HepG2 (cell line): ENCODE measurements around the gene FAF1. TPM values are rescaled to one million over a fixed set of nuclear protein-coding genes. Genes with fewer than 3 reads are reported as not detected.

ENCODE experiments used
- ETV6 ChIP-seq: sonication (generic); formaldehyde crosslinking; conservative IDR thresholded peaks from 2 replicates; pipeline ENCODE4 v1.4.0; 2020; ENCODE audit warnings: missing genetic modification reagents
- GMEB2 ChIP-seq: IDR thresholded peaks from 2 replicates; pipeline ENCODE4 v1.6.1; 2016; ENCODE audit warnings: missing biosample characterization, missing genetic modification reagents, low read depth
- KDM6A ChIP-seq: IDR thresholded peaks from 2 replicates; pipeline ENCODE4 v1.6.1; 2016; ENCODE audit warnings: low read depth
- KLF16 ChIP-seq, 2 experiments: sonication (generic) in 1 of 2; formaldehyde crosslinking in 1 of 2; IDR thresholded peaks; 2 replicates each; pipeline versions ENCODE4 v1.6.1 to v1.8.0; 2016 to 2023; ENCODE audit warnings: missing genetic modification reagents in 2 of 2, missing compliant biosample characterization in 1 of 2
- NRL ChIP-seq: sonication (generic); formaldehyde crosslinking; IDR thresholded peaks from 2 replicates; pipeline ENCODE4 v1.5.0; 2020; ENCODE audit warnings: missing genetic modification reagents, mild to moderate bottlenecking, moderate library complexity, borderline replicate concordance
- ZBTB20 ChIP-seq: sonication (generic); formaldehyde crosslinking; IDR thresholded peaks from 2 replicates; pipeline ENCODE4 v1.8.1; 2023; ENCODE audit warnings: missing genetic modification reagents, low read depth, mild to moderate bottlenecking, borderline replicate concordance
- ZFP62 ChIP-seq: sonication (generic); formaldehyde crosslinking; IDR thresholded peaks from 2 replicates; pipeline ENCODE4 v1.4.0; 2020; ENCODE audit warnings: missing genetic modification reagents
- ZFY ChIP-seq: sonication (generic); formaldehyde crosslinking; IDR thresholded peaks from 2 replicates; pipeline ENCODE4 v1.4.0; 2020; ENCODE audit warnings: missing genetic modification reagents
- ZMYM2 ChIP-seq: sonication (generic); formaldehyde crosslinking; IDR thresholded peaks from 2 replicates; pipeline ENCODE4 v1.8.0; 2022; ENCODE audit warnings: mild to moderate bottlenecking, missing genetic modification reagents
- ZNF121 ChIP-seq: sonication (generic); formaldehyde crosslinking; IDR thresholded peaks from 2 replicates; pipeline ENCODE4 v1.5.0; 2020; ENCODE audit warnings: mild to moderate bottlenecking, missing genetic modification reagents
- ZNF24 ChIP-seq: fragments of 450-650 bp; IDR thresholded peaks from 2 replicates; pipeline ENCODE4 v1.6.1; 2017; ENCODE audit warnings: antibody characterized with exemption, mild to moderate bottlenecking
- ZNF609 ChIP-seq: sonication (generic); formaldehyde crosslinking; IDR thresholded peaks from 2 replicates; pipeline ENCODE4 v1.4.0; 2020; ENCODE audit warnings: mild to moderate bottlenecking, missing genetic modification reagents, borderline replicate concordance
- ZNF709 ChIP-seq: sonication (generic); formaldehyde crosslinking; IDR thresholded peaks from 2 replicates; pipeline ENCODE4 v1.5.0; 2020; ENCODE audit warnings: mild to moderate bottlenecking, missing genetic modification reagents
- ZSCAN12 ChIP-seq: sonication (generic); formaldehyde crosslinking; IDR thresholded peaks from 2 replicates; pipeline ENCODE4 v1.9.0; 2021; ENCODE audit warnings: mild to moderate bottlenecking, missing genetic modification reagents
- polyA plus RNA-seq, 8 experiments: library from polyadenylated mRNA; depleted of rRNA in 3 of 8; stranded (reverse) in 7 of 8; unstranded in 1 of 8; fragments of >200 nt; fragmentation: Illumina TruSeq in 4 of 8; extraction: Trizol in 4 of 8; gene quantifications; 2 replicates each; pipeline versions ENCODE4 v1.2.1 to v1.2.3, GENCODE V29; 2011 to 2016; ENCODE audit warnings: low read depth in 4 of 8, missing spikeins in 1 of 8, mixed read lengths in 1 of 8; ENCODE audit not compliant: insufficient read depth in 1 of 8
- total RNA-seq, 5 experiments: library from RNA; depleted of rRNA; stranded (reverse); fragments of >200 nt; fragmentation: Illumina TruSeq; extraction: Trizol; gene quantifications; 2 replicates each; pipeline ENCODE4 v1.2.3, GENCODE V29; 2016; ENCODE audit warnings: low read depth in 1 of 5

Gene FAF1
- total and polyA plus RNA-seq, 2 of the 13 experiments (the other 11 are each of a cell fraction or from before 2014, with no cell fraction given): 19.4 to 63.3 TPM

- TF ChIP-seq ZBTB20 (CRISPR knock-in tag) (no peak), GMEB2 (no peak), ZNF24 (no peak), ZSCAN12 (CRISPR knock-in tag) (no peak), ZFP62 (CRISPR knock-in tag) (no peak), ZNF121 (CRISPR knock-in tag) (peak; percentile 70), ZNF709 (peak; percentile 89), NRL (CRISPR knock-in tag) (peak; percentile 82), KLF16 (CRISPR knock-in tag; IDR thresholded peaks at IDR 0.05) (no peak; a peak in 1 of 4 replicates), ZFY (peak; percentile 86), ZMYM2 (CRISPR knock-in tag) (peak; percentile 90; the same call in 1 of the 2 replicates), ZNF609 (CRISPR knock-in tag) (peak; percentile 50; the same call in 1 of the 2 replicates), KDM6A (CRISPR knock-in tag) (no peak), ETV6 (no peak)
These were observed 8.2 kb upstream of the FAF1 start (continued) for GRCh38 chr1:50968158-50968820.
